Upper lobe of left lung (tissue), 6 donors: ENCODE data around the gene ADH5. TPM values are rescaled to one million over a fixed set of nuclear protein-coding genes. Genes with fewer than 3 reads are reported as not detected.
A peak's percentile ranks its signal among the peaks of the same experiment; 100 is the strongest.

Source experiments
- ATAC-seq, 2 donors: fragments of 200-7000 bp; cut with Tn5 transposase; one replicate each; pipeline ENCODE4 v1.9.1; 2022; ENCODE audit warnings: mild to moderate bottlenecking in 2 of 2, moderate library complexity in 2 of 2; ENCODE audit not compliant: low FRiP score in 2 of 2
- DNase-seq, 2 donors: peaks; one replicate each; pipeline ENCODE4 v3.0.0-alpha.2; 2019 to 2020
- H3K27ac ChIP-seq, 4 donors: fragments of 200-600 bp; sonication (generic); one replicate each; pipeline ENCODE4 v1.5.1; 2016 to 2019
- H3K27me3 ChIP-seq, 4 donors: fragments of 200-600 bp; sonication (generic); one replicate each; pipeline ENCODE4 v1.5.1; 2017 to 2019
- H3K36me3 ChIP-seq, 4 donors: fragments of 200-600 bp; sonication (generic); one replicate each; pipeline ENCODE4 v1.5.1; 2016 to 2019
- H3K4me1 ChIP-seq, 4 donors: fragments of 200-600 bp; sonication (generic); one replicate each; pipeline ENCODE4 v1.5.1; 2018 to 2019
- H3K4me3 ChIP-seq, 4 donors: fragments of 200-600 bp; sonication (generic); one replicate each; pipeline ENCODE4 v1.5.1; 2017 to 2019; ENCODE audit warnings: mild to moderate bottlenecking in 2 of 4, moderate library complexity in 1 of 4
- H3K9me3 ChIP-seq, 4 donors: fragments of 200-600 bp; sonication (generic); one replicate each; pipeline ENCODE4 v1.5.1; 2018 to 2019
- CTCF ChIP-seq, 6 experiments: fragments of 450-650 bp in 4 of 6; fragments of 200-600 bp in 2 of 6; sonication (generic) in 2 of 6; IDR thresholded peaks; one replicate each; pipeline ENCODE4 v1.5.1; 2016 to 2019; ENCODE audit warnings: antibody characterized with exemption in 6 of 6
- EP300 ChIP-seq, 4 donors: sonication (generic); formaldehyde crosslinking; IDR thresholded peaks; one replicate each; pipeline ENCODE4 v1.5.1; 2017; ENCODE audit warnings: antibody characterized with exemption in 4 of 4, control low read depth in 2 of 4
- POLR2A ChIP-seq, 4 donors: fragments of 450-650 bp; IDR thresholded peaks; one replicate each; pipeline ENCODE4 v1.5.1; 2016 to 2017; ENCODE audit warnings: antibody characterized with exemption in 4 of 4, mild to moderate bottlenecking in 2 of 4
- POLR2AphosphoS5 ChIP-seq, 2 donors: sonication (generic); formaldehyde crosslinking; IDR thresholded peaks; one replicate each; pipeline ENCODE4 v1.5.1; 2017; ENCODE audit warnings: antibody characterized with exemption in 2 of 2
- WGBS, 2 donors: methylation state at CpG; one replicate each; pipeline ENCODE4 v1.1.5; 2017 to 2018; 5-methylcytosine and 5-hydroxymethylcytosine counted together
- total RNA-seq, 6 donors: library from RNA; depleted of rRNA in 4 of 6; stranded (reverse); fragments of >200 nt in 4 of 6; gene quantifications; one replicate each; pipeline versions ENCODE4 v1.1.0 to v1.2.1, GENCODE V29; 2016 to 2021
- donor health status: DM: no; HTN: no; CAD: no; lungs with moderate emphysema.
- donor health status: DM: no; HTN: yes; CAD: no; lungs with severe emphysema.

ADH5 gene
- total RNA-seq = 100 to 1,000 TPM in 3 of 6 donors, 10 to 100 TPM in 3; 46.1 to 188 (median 97.6) TPM

DNA sequence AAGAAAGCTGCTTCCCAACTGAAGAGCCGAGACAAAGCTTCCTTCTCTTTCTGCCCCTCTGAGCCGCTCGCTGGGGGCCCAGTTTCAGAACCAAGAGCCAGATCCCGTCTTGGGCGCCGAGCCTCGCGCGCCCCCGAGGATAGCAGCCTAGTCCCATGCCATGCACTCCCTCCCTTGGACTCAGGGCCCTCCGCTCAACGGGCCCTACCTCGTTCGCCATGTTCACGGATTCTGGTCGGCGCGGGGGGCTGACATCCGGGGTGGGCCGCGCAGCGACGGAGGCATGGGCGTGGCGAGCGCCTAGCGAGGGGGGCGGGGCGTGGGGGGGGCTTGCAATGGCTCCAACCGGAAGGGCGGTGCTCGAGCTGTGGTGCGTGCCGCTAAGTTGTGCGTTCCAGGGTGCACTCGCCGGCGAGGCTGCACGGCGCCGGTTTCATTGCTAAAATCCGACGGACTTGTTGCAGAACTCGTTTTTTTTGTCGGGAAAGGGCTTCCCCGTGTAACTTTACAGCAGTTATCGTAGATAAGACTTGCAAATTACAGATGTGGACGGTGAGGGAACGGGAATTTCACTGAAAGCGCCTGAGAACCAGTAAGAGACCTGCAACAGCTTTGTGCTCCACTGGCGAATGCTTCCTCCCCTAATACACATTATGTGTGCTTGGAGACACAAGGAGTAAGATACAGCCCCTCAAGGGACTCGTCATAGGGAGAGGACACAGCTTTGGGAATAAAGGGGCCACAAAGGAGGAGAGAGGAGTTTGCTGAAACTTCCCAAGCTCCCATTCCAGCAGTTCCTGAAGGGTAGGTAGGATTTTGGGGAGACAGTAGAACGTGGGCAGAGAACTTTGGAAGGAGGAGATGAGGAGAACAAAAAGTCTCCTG is at the start of gene ADH5:
ADH5 (minus strand) TSS at position 308 of the 885 bp plus-strand sequence; CDS start at position 220, 88 bp downstream.
- Histone ChIP-seq H3K4me1 (peaks cover 14 to 40% (median 27%) of the 10 kb centered on the region in 4 donors), H3K27me3 (no peaks in the 10 kb centered on the region), H3K4me3 (peak within 1 kb of the TSS; percentile 78 to 91 (median 84)), H3K9me3 (no peaks in the 10 kb centered on the region), H3K27ac (peak within 1 kb of the TSS; percentile 95 to 97 (median 96)), H3K36me3 (peaks cover 0 to 15% (median 10%) of the 10 kb centered on the region in 4 donors)
- TF ChIP-seq POLR2A (IDR thresholded peaks at IDR 0.05) (peak in 3 of 4 donors; percentile 76 to 89 (median 82)), CTCF (IDR thresholded peaks at IDR 0.05) (no peak), EP300 (IDR thresholded peaks at IDR 0.05) (no peak), POLR2AphosphoS5 (IDR thresholded peaks at IDR 0.05) (peak; percentile 87 to 90)
- peak; percentile 91 to 96 for DNase-seq
- ATAC-seq = peak; percentile 98 to 99
- WGBS, 2 donors = 0% methylated on average over 13 to 31 of the region's 53 CpGs

DNA sequence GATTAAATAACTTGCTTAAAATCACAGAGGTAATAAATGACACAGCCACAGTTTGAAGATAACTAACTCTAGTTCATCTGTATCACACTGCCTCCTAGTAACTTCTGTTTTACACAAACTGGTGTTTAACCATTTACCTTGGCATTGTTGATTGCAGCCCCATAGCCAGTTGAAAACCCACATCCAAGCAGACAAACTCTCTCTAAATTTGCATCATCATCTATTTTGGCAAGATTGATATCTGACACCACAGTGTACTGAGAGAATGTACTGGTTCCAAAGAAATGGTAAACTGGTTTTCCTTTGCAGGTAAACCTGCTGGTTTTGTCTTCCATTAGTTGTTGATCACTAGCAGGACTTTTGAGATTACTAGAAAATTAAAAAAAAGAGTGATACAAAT is 47.7 kb upstream of the ADH5 start:
- H3K4me1 ChIP-seq = no peaks in the 10 kb centered on the region
- no peak overlapping the region for H3K27ac ChIP-seq
- no peak for ATAC-seq
- no peaks in the 10 kb centered on the region for H3K27me3 ChIP-seq
- H3K36me3 ChIP-seq = no peaks in the 10 kb centered on the region
- DNase-seq = no peak
- H3K9me3 ChIP-seq = no peaks in the 10 kb centered on the region
- no peak overlapping the region for H3K4me3 ChIP-seq
- TF ChIP-seq CTCF (IDR thresholded peaks at IDR 0.05) (no peak), POLR2A (IDR thresholded peaks at IDR 0.05) (no peak), POLR2AphosphoS5 (IDR thresholded peaks at IDR 0.05) (no peak), EP300 (IDR thresholded peaks at IDR 0.05) (no peak)

- ATAC-seq (no peak), DNase-seq (no peak)
- Histone ChIP-seq H3K27ac (no peak overlapping the region), H3K27me3 (no peaks in the 10 kb centered on the region), H3K36me3 (no peaks in the 10 kb centered on the region), H3K4me3 (no peak overlapping the region), H3K4me1 (no peaks in the 10 kb centered on the region), H3K9me3 (no peaks in the 10 kb centered on the region)
- 64 to 65% methylated on average over 3 of the region's 3 CpGs for WGBS, 2 donors
- no peak for TF ChIP-seq EP300 (IDR thresholded peaks at IDR 0.05)
- no peak for TF ChIP-seq POLR2AphosphoS5 (IDR thresholded peaks at IDR 0.05)
- TF ChIP-seq POLR2A (IDR thresholded peaks at IDR 0.05) = no peak
- no peak for TF ChIP-seq CTCF (IDR thresholded peaks at IDR 0.05)
These were observed 47.1 kb upstream of the ADH5 start for GRCh38 chr4:99135541-99136162.

DNA sequence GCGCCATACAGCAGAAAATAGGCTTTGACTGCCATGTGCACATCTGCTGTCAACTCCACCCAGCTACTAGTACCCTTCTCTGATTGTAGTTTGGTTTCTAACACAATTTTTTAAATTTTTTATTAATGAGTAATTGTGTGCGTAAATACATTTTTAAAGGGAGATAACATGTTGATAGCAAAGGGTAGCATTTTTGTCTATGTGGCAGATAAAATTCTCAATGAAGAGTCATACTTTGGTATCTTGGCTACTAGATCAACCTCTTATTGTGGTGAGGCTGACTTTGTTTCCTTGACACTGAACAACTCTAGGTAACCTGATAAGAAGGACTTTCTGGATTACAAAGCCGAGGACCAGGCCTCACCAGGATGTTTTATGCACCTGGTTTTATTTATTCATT is 46.0 kb upstream of the ADH5 start:
- Histone ChIP-seq H3K27me3 (no peaks in the 10 kb centered on the region), H3K4me1 (no peaks in the 10 kb centered on the region), H3K27ac (no peak overlapping the region), H3K9me3 (no peaks in the 10 kb centered on the region), H3K36me3 (no peaks in the 10 kb centered on the region), H3K4me3 (no peak overlapping the region)
- no peak for ATAC-seq
- 93 to 94% methylated on average over 3 of the region's 3 CpGs for WGBS, 2 donors
- TF ChIP-seq POLR2A (IDR thresholded peaks at IDR 0.05) (no peak), EP300 (IDR thresholded peaks at IDR 0.05) (no peak), CTCF (IDR thresholded peaks at IDR 0.05) (no peak), POLR2AphosphoS5 (IDR thresholded peaks at IDR 0.05) (no peak)
- DNase-seq = no peak
